Stimulated activated CD8-positive, alpha-beta memory T cell treated with anti-CD3 and anti-CD28 coated beads, Interleukin-15, amount 100 ng/mL, for 1 hour (primary cell): Measurements from ENCODE around the gene ITIH4.

ENCODE experiments used
- DNase-seq: peaks from one replicate; pipeline ENCODE4 v3.0.0-alpha.2; 2020; ENCODE audit warnings: low read depth

Gene ITIH4

DNA sequence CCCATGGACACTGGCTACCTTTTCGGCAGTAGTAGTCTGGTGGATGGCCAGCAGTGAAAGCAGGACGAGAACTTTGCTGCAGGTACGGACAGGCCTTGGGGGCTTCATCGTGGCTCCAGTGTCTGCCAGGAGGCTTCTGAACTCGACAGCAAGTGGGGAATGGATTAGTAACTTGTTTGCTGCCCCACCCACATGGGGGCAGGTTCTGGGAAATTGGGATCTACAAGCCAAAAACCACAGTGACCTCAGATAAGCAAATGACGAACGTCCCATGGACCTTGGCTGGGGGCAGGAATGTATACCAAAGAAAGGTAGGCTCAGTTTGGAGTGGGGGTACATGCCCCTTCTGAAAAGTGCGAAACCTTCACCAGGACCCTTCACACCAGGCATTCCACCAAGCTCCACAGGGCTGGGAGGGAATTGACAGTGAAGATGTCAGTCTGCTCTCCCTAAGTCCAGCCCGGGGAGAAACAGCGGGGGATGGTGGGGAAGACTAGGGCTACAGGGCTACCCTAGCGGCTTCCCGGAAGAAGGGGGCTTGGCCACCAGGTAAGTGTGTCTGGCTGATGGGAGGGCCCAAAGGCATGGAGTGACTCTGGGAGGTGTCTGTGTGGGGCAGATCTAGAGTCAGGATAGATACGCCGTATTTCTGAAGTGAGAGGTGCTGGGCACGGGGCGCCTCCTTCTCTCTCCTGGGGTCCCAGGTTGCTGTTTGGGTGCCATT lies at the start of gene ITIH4:
TSS of gene ITIH4 (minus strand) at position 138 of the 724 bp plus-strand sequence. CDS start at position 108, 30 bp downstream.
- DNase-seq: no peak

DNA sequence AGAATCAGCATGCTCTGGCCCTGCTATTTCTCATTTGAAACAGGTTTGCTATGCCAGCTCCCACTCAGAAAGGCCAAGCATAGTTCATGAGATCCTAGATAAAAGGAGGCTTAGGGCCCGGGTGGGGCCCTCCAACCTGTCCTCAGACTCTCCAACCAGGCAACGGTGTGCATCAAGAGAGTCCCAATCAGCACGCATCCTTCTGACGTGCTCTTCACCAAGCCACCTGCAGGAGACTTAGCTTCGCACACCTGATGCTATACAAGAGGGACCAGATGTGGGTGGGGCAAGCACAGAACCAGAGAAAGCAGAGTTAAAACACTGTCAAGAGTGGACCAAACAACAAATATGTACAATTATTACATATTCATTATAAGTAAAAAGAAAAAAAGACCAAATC lies 49.6 kb upstream of the ITIH4 start:
- DNase-seq: no peak

DNA sequence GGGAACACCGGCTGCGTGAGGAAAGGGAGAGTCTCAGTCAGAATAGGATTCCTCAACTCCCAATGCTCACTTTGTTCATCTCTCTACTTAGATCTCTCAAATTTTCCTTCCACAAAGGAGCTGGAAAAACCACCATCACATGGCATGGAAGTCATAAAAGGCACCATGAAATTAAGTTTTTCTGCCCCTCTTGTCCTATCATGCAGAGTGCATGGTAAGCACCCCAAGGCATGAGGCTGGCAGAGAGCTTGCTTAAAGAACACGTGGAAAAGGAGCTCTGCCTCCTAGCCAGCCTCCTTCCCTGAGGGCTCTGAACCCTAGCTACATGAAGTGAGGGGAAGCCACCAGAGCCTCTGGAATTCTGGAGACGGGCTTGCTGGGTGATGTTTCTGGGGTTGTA lies 49.1 kb upstream of the ITIH4 start:
- DNase-seq: no peak

- no peak for DNase-seq
These were observed 48.6 kb upstream of the ITIH4 start for GRCh38 chr3:52879090-52879489.

GRCh38 chr3:52877085-52877484 lies 46.6 kb upstream of the ITIH4 start:
- DNase-seq: no peak

DNA sequence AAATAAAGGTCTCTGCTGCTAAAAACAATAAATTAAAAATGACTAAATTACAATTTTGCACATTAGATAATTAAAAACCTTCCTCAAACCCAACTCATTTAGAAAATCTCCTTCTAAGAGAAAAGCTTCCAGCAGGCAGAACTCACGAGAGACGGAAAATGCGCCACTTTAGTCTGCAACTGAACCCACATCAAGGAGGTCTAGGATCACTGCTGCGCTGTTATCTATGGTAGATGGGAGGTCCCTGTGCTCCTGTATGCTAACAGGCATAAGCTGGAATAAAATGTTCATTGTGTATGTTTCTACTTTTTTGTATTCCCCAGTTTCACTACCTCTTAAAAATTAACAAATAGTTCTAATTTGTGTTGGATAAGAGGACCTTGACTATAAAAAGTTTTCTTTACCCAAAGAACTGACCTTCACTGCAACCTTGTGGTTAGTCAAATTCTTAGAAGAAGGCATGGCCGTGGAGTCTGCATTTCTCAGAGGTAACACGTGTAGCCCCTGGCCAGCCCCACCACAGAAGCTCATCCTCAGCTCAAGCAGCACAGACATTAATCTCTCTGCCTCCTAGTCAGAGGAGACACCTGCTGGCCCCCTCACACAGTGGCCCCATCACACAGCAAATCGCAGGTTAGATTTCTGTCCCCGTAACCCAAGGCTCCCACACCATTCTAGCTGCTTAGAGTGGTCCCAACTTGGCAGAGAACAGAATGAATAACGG lies 44.6 kb upstream of the ITIH4 start:
- no peak for DNase-seq

DNA sequence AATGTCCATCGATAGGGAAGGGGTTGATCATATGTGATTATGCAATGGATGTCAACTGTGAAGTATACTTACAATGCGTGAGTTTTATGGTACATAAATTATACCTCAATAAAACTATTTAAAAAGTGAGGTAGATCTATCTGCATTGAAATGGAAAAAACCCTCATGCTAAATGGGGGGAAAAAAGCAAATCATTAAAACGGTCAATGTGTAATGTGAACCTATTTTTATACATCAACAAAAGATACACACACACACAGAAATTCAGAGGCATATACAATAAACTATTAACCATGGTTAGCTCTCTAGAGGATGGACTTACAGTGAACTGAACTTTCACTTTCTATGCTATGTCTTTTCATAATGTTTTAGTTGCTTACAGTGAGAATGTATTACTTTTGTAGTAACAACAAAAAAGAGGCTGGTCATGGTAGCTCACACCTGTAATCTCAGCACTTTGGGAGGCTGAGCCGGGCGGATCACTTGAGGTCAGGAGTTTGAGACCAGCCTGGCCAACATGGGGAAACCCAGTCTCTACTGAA lies 43.8 kb upstream of the ITIH4 start:
- no peak for DNase-seq

DNA sequence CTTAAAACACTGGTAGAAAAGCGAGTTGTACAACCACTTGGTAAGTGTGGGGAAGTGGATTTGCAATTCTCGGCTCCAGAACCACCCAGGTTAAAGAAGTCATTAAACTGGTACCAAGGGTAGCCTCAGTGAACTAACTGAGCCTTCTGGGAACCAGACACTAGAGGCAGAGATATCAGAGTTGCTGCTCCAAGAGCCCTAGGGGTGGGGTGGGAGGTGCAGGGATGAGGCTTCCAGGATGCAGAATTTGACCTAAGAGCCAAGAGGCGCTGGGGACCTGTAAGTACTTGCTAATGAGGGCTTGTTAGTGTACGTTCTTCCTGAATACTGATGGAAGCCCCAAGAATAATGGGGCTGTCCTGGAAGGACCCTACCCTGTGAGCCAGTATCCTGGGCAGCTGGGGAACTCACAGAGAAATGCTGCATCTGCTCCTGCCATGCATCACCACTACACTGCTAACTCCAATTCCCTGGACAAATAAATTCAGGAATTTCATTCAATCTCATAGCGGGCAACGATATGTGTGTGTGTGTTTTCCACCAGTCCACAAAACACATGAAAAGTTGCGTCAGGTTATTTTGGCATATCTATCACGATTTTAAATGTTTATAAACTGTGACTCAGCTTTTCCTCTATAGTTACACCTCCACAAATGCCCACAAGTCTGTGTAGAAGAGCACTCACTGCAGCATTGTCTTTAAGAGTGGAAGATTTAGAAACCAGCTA lies 43.1 kb upstream of the ITIH4 start:
- no peak for DNase-seq

GRCh38 chr3:52872245-52872644 lies 41.8 kb upstream of the ITIH4 start:
- DNase-seq: no peak

DNA sequence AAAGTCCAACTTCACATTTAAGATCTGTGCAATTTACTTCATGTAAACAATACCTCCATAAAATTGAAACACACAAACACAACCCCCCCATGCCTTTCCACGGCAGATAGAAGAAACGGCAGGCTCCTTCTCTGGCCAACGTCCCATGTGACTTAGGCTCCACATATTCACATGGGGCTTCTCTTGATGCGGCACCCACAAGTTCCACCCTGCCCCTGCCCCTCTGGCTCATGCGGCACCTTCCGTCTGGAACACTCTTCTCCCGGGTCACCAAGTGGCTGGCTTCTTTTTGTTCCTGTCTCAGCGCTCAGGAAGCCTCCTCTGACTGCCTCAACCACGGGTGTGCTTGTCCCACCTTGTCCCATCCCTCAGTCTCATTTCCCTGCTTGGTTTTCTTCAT lies 41.3 kb upstream of the ITIH4 start:
- no peak for DNase-seq

DNA sequence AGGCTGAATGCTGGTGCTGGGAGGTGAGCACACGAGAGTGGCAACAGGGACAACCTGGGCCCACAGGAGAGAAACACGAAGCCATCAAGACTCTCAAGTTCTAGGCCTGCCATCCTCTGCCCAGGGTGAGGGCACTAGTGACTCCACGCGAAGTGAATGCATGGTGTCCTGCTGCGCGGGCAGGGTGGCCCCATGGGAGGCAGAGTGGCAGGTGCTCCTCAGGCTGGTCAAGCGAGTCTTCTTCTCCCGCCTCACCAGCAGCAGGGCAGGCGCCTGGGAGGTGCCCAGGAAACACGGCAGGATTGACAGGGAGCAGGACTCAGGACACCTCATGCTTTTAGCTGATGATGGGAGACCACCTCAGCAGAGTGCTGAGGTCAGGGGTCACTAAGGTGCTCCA lies 40.0 kb upstream of the ITIH4 start:
- no peak for DNase-seq

- no peak for DNase-seq
These were observed 36.0 kb upstream of the ITIH4 start for GRCh38 chr3:52866427-52866826.

DNA sequence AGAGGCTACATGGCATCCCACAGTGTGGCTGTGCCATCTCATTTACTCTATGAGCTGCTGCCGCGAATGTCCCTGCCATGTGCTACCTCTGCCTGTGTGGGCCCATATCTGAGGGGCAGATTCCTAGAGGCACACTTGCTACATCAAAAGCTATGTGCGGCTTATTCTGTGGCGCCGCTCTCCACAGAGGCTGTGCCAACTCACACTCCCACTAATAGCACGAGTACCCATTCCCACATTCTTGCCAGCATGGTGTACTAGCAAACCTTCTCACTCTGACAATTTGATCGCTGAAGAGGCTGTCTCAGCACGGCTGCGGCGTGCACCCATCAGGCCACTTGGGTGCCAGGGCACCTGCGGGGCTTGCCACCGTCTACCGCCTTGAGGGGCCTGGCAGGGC lies 35.5 kb upstream of the ITIH4 start:
- no peak for DNase-seq

- DNase-seq: no peak
These were observed 29.9 kb upstream of the ITIH4 start for GRCh38 chr3:52860424-52860768.

DNA sequence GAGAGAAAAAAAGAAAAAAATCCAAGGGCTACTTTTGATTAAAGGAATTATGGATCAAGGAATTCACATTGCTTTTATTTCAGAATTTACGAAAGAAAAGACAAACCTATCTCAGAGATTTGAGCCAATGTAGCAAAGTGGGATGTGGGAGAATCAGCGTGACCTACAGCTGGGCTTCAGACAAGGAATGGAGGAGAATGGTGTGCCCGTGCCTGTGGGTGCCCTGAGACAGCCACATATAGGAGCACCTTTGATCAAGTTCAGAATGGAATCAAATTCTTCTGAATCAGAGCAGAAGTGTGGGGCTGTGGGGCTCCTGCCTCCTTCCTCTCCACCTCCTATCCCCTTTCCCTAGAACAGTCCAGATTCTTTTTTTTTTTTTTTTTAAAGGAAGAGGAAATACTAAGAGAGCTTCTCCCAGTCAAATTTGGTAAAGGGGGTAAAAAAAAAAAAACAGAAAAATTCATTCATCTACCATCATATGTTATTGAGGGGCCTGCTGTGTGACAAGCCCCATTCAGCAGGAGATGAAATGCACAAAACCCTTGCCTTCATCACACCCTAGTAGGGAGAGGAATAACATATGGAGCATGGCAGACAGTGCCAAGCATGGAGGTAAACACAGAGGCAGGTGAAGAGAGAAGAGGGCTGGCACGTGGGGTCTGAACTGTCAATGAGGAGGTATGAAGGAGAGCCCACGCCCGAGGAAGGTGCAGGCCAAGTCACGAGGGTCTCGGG lies 29.4 kb upstream of the ITIH4 start:
- no peak for DNase-seq

GRCh38 chr3:52857864-52858263 lies 27.4 kb upstream of the ITIH4 start:
- DNase-seq: no peak

DNA sequence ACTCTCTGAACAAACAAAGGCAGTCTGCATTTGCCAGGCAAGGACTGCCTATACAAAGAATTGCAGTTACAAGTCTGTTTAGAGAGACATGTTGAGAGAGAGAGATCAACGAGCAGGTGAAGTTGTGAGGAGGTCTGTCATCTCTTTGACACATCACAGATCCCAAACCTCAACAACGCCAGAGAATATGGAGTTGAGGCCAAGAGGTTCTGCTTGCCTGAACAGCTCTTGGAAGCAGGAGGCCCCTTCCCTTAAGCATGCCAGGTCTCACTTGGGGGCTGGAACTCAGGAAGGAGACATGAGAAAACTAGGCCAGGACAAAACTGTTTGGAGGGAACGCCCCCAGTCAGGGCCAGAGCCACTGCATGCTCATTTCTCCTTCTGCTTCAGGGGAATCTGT lies 26.7 kb upstream of the ITIH4 start:
- DNase-seq: no peak

DNA sequence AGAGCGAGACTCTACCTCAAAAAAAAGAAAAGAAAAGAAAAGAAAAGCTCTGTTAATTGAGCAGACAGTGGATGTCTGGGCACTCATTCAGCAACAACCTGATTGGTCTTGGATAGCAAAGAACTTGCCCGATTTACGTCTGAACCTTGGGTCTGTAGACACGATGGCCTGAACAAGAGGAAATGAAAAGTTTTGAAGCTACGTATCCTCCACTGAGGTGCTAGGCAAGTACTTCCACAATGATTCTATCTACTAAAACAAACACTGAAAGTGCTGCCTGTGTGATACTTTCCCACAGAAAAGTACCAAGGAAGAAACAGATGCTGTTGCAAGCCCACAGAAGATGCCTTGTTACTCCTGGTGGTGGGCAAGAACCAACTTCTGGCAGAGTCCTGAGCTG lies 26.2 kb upstream of the ITIH4 start:
- no peak for DNase-seq

DNA sequence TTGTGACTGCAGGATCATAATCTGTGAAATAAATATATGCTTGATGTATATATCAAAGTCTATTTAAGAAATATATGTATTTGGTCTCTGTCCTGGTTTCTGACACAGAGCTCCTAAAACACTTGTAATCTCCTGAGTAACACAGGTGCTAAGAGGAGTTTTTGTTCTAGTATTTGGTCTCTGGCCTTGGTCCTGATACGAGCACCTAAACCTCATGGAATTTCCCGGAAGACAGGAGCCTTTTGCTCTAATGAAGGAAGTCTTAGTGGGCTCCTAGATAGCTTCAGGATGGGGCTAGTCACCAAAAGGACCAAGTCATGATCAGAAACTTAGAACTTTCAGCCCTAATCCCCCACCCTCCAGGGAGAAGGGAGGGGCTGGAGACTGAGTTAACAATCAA lies 23.5 kb upstream of the ITIH4 start:
- no peak for DNase-seq

- no peak for DNase-seq
These were observed 21.9 kb upstream of the ITIH4 start for GRCh38 chr3:52852419-52852818.

GRCh38 chr3:52851348-52851747 lies 20.9 kb upstream of the ITIH4 start:
- DNase-seq: no peak

- no peak for DNase-seq
These were observed 19.2 kb upstream of the ITIH4 start for GRCh38 chr3:52849656-52850055.
